GM13976 (cell line): ENCODE measurements around the gene MAML1.

Source experiments
- DNase-seq: peaks from one replicate; pipeline ENCODE4 v3.0.0; 2012; ENCODE audit warnings: low spot score
- in situ Hi-C: fragments of 300-500 bp; cut with MboI; formaldehyde crosslinking; loops from one replicate; pipeline ENCODE4 v1.12.0; 2022; ENCODE audit warnings: low sequenced_read_pairs, mixed read lengths, inconsistent platforms; ENCODE audit not compliant: unreplicated experiment
- TF ChIP-seq, protein P1 (sequence below): IDR thresholded peaks from 2 replicates; pipeline ENCODE4 v1.5.1; 2012; ENCODE audit warnings: borderline replicate concordance, mild to moderate bottlenecking; ENCODE audit not compliant: insufficient read depth; ENCODE audit errors: extremely low read depth, missing control alignments, control extremely low read depth

Gene MAML1

DNA sequence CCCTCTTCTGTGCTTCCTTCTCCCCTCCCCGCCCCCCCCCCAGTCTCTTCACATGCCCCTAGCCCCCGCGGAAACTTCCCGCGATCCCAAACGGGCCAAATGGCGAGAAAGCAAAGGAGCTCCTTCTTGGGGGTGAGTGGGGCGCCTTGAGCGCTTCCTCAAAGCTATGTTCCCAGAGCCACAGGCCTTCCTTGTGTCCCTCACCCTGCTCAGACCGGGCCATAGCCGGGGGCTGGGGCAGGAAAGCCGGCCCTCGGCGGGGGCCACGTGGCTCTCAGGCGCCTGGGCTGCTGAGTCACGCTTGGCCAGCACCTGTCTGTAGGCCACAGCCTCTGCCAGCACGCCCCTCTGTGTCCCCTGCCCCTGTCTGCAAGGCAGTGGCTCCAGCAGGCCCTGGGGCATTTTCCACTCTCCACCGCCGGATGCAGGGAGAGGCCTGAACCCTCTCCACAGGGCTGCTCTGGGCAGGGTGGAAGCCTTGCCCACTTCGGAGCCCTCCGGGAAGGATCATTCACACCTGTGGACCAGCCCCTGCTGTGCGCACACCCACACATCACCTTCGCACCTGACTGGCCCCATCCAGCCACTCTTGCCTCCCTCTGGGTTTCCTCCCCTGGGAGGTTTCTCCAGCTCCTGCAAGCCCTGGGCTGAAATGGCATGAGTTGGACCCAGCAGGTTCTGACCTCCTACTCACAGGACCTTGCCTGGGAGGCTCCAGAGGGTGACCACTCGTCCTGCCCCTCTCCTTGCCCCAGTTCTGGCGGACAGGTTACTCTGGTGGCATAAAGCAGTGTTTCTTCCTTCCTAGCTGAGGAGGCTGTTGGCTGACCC, 86.9 kb downstream of the MAML1 start:
- TF ChIP-seq, protein P1, sequence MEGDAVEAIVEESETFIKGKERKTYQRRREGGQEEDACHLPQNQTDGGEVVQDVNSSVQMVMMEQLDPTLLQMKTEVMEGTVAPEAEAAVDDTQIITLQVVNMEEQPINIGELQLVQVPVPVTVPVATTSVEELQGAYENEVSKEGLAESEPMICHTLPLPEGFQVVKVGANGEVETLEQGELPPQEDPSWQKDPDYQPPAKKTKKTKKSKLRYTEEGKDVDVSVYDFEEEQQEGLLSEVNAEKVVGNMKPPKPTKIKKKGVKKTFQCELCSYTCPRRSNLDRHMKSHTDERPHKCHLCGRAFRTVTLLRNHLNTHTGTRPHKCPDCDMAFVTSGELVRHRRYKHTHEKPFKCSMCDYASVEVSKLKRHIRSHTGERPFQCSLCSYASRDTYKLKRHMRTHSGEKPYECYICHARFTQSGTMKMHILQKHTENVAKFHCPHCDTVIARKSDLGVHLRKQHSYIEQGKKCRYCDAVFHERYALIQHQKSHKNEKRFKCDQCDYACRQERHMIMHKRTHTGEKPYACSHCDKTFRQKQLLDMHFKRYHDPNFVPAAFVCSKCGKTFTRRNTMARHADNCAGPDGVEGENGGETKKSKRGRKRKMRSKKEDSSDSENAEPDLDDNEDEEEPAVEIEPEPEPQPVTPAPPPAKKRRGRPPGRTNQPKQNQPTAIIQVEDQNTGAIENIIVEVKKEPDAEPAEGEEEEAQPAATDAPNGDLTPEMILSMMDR, result no peak
- in situ Hi-C loops, result no loop called here
- DNase-seq, result peak; percentile 70

DNA sequence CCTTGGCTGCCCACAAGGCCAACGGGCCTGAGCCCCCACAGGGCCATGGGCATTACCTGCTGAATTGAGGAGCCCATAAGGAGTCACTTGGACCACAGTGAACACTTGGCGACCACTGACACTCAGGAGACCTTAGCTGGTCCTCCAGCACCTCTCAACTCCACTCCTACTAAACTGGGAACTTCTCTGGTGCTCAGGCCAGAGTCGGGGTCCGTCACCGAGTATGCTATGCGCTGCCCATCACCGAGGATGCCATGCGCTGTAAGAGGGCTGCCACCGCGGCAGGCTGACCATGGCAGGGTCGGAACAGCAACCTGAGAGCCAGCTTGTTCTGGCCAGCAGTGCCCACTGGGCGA, 87.5 kb downstream of the MAML1 start:
- in situ Hi-C loops, result no loop called here
- TF ChIP-seq, protein P1, result no peak

DNA sequence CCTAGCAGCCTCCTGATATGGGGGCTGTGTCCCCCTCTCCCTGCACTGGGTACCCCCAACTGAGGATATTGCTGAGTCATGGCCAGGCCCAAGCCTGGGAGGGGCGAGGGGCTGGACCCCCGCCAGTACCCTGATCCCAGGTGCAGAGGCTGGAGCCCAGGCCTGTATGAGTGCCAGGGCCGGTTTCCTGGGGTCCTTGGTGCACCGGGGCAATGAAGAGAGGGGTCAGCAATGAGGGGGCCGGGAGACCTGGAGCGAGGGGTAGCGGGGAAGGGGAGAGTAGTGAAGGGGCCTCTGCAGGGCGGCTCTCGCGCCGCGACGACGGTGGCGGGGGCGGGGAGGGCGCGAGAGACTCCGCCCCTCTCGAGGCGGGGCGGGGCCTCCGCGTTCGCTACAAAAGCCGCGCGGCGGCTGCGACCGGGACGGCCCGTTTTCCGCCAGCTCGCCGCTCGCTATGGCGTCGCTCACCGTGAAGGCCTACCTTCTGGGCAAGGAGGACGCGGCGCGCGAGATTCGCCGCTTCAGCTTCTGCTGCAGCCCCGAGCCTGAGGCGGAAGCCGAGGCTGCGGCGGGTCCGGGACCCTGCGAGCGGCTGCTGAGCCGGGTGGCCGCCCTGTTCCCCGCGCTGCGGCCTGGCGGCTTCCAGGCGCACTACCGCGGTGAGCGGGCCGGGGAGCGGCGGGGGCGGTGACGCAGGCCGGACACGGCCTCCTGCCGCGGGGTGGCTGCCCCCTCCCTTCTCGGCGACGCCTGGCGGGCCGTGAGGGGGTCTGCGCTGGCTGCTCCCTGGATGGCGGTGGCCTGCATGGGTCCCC, 88.1 kb downstream of the MAML1 start, which contains the start of gene SQSTM1:
SQSTM1 (plus strand) TSS at position 423 of the 815 bp plus-strand sequence; CDS start at position 455, 32 bp downstream.
- peak; percentile 93 for DNase-seq
- in situ Hi-C loops, result no loop called here
- TF ChIP-seq, protein P1, result peak; percentile 0

More for the DNA sequence above, 87.5 kb downstream of the MAML1 start:
- DNase-seq, result no peak

DNA sequence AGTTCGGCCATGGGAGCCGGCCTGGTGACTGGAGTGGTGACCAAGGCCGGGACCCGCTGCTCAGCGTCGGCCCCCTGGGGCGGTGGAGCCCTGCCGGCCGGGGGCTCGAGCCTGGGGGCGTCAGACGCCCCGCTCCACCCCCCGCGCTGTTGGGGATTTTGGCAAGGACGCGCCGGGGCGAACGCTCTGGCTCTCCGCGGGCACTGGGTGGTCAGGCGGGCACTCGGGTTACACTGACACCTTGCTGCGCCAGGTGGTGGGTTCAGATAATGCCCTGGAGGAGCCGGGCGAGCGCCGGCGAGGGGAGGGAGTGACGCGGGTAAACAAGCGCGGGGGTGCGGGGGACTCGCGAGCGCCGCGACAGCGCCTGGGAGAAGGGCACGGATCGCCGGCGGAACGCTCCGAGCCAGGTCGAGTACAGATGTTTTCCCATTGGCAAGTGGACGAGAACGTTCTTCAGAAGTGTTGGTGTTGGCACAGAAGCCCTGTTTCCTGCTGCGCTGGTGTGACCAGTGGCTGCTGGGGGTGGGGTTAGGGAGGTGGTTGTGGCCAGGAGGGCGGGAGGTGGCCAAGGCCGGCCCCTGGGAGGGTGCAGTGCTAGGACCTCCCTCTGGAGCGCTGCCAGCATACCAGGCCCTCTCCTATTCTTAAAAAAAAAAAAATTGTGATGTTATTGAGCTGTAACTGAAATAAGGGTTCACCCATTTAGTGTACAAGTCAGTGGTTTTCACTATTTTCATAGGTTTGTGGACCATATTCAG, 88.9 kb downstream of the MAML1 start:
- TF ChIP-seq, protein P1, result no peak
- in situ Hi-C loops, result no loop called here
- DNase-seq, result peak; percentile 93

DNA sequence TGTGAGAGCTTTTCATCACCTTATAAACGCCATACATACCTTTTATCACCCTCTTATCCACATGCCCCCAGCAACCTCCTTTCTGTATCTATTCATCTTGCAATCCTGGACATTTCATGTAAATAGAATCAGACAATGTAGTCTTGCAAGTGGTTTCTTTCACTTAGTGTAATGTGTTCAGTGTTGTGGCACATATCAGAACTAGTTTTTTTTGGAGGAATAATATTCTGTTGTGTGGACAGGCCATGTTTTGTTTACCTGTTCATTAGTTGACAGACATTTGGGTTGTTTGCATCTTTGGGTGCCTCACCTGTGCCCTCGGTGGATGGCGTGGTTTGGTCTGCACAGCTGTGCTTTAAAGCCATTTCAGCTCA, 89.4 kb downstream of the MAML1 start:
- TF ChIP-seq, protein P1, result no peak
- DNase-seq, result no peak
- in situ Hi-C loops, result no loop called here

DNA sequence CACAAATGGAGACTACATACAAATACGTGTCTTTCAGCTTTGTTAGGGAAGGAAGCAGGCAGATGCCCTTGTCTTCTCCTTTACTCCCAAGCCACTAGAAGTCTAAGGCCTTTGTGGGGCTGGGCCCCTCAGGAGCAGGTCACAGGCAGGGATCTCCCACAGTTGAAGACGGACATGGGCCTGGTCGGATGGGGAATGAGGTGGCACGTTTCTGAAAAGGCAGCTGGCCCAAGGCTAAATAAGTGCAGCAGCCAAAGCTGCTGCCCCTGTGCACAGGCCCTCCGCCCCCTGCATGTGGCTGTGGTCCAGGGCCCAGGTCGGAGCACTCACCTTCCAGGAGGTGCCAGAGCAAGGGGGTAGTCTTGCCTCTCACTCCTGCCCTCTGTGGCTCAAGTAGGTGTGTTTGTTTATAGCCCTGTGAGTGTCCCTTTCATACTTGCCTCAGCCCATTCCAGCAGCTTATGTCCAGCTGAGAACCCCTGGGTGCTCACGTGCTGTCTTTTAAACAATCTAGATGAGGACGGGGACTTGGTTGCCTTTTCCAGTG, 89.9 kb downstream of the MAML1 start:
- TF ChIP-seq, protein P1, result no peak
- DNase-seq, result no peak
- in situ Hi-C loops, result no loop called here
